HG02588 (cell line): ENCODE measurements around the gene TTBK1.
A peak's percentile ranks its signal among the peaks of the same experiment; 100 is the strongest.

ENCODE experiments used
- ATAC-seq: cut with Tn5 transposase; IDR thresholded peaks from one replicate; pipeline ENCODE4 v1.9.1; 2021; ENCODE audit warnings: mild to moderate bottlenecking, moderate library complexity; ENCODE audit not compliant: unreplicated experiment

Gene TTBK1

DNA sequence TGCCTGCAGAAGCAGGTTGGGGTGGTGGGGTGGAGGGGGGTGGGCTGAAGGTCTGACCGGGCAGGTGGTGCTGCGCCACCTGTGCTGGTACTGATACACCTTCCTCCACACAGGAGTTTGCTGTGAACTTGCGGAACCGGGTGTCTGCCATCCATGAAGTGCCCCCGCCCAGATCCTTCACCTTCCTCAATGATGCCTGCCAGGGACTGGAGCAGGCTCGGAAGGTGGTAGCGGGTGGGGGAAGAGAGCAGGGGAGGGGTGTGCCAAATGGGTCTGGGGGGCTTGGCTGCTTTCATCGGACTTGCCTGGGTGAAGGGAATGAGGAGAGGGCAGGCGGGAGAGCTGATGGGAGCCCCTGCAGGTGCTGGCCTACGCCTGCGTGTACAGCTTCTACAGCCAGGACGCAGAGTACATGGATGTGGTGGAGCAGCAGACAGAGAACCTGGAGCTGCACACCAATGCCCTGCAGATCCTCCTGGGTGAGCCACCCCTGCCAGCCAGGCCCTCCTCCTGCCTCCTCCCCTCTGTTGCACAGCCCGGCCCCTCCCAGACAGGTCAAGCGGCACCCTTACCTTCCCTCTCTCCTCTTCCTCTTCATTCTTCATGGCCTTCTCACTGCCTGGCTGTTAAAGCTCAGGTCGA, 20.7 kb upstream of the TTBK1 start:
- no peak for ATAC-seq

DNA sequence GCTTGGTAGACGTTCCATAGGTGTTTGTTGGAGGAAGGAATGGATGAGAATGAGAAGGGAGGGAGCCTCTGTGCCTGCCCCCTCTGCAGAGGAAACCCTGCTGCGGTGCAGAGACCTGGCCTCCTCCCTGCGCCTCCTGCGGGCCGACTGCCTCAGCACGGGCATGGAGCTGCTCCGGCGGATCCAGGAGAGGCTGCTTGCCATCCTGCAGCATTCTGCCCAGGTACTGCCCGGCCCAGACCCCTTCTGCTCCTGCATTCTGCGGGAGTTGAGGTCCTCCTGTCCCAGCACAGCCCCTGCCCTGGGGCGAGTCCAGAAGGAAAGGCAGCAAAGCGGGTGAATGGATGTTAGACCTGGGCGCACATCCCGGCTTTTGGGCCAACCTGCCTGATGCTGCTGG, 20.1 kb upstream of the TTBK1 start:
- no peak for ATAC-seq

DNA sequence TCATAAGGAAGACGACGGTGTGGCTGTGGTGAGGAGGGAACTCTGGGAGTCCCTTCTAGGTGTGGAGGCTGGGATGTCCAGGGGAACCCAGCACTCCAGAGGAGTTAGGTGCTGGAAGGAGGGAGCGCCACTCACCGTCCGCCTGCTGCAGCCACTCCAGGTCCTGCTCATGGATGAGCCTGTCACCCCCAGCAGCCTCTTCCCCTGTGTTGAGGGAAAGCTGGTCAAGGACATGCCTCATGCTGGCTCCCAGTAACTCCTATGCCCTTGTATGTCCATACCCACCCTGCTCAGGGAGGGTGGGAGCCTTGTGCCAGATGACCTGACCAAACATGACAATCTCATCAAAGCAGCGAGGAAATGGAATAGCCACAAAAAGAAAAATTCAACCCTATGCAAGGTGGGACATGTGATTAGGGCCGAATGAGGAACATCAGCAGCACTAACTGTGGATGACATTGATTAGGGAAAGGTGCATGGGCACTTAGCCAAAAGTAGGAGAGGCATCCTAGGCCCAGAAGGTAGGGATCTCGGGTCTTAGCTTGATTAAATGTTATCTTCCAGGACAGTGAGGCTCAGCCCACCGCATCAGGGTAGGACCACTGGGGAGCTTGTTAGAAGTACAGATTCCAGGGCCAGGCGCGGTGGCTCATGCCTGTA, 17.0 kb upstream of the TTBK1 start:
- ATAC-seq = no peak

DNA sequence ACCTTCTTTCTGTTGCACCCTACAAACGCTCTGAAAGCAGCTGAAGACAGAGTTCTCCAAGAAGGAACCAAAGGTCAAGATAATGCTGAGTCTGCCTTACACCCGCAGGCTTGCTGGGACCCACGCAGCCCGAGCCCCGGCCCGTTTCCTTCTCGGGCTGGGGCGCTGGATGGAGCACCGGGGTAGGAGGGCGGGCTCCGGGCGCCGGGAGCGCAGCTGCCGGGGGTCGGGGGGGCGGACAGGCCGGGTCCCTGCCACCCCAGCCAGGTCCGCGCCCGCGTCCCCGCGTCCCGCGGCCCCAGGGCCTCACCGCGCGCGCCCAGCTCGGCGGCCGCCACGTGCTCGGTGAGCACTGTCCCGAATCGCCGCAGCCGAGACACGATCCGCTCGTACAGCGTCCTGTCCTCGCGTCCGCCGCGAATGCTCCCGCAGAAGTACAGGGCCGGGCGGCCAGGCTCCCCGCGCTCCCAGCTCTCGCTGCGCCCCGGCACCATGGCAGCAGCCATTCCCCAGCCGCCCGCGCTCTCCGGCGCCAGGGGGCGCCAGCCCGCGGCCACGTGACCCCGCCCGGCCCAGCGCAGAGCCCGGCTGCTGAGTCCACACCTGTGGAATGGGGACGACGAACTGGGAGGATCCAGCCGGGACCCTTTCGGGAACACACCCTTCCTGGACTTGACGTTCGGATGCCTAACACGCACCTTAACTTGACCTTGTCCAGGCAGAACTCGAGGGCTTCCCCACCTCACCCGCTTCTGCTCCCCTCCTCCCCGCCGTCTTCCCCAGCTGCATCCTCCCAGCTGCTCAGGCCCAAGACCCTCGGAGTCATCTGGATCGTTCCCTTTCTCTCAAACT, 14.1 kb upstream of the TTBK1 start, which contains the start of gene DNPH1:
Gene DNPH1 (minus strand): TSS at position 531 of the 852 bp plus-strand sequence. CDS start 25 bp downstream, at position 506.
- ATAC-seq = peak; percentile 71

DNA sequence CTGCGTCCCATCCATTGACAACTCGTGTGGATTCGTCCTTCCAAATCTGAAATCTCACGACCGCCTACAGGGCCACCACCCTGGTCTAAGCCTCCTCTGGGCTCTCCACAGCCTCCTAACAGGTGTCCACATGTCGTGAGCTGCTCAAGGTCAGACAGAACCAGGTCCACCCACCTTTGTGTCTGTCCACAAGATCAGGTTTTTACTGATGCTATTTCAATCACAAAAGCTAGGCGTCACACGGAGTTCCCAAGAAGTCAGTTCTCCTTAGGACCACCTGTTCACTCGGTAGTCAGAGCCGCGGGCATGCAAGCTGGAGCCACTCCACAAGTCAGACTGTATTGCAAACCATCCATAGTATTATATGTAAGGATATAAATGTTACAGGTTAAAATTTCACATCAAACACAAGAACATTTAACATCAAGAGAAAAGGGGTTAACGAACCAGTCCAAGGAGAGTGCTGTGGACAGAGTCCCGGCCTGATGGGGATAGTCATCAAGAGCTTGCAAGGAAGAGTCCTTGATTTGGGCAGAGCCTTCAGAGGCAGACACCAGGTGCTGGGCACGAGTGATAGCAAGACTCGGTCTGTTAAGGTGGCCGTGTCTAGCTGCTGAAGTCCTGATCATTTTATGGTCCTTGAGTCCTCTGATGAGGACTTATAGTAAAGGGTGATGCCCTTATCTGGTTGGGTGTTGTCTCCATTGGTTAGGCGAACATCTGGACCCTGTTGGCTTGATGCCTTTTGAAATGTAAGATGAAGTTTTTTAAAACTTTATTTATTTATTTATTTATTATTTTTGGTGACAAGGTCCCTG, 13.3 kb upstream of the TTBK1 start:
- no peak for ATAC-seq

DNA sequence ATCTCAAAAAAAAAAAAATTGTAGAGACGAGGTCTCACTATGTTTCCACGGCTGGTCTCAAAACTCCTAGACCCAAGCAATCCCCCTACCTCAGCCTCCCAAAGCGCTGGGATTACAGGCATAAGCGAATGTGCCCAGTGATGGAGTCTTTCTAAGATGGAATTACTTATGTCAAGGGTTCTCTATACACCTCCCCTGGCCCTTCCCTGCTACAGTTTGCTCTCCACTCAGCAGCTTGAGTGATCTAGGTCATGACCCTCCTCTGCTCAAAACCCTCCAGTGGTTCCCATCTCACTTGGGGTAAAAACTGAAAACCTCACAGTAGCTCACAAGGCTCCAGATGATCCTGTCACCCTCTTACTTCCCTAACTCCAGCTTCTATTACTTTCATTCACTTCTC, 12.2 kb upstream of the TTBK1 start:
- ATAC-seq = no peak

DNA sequence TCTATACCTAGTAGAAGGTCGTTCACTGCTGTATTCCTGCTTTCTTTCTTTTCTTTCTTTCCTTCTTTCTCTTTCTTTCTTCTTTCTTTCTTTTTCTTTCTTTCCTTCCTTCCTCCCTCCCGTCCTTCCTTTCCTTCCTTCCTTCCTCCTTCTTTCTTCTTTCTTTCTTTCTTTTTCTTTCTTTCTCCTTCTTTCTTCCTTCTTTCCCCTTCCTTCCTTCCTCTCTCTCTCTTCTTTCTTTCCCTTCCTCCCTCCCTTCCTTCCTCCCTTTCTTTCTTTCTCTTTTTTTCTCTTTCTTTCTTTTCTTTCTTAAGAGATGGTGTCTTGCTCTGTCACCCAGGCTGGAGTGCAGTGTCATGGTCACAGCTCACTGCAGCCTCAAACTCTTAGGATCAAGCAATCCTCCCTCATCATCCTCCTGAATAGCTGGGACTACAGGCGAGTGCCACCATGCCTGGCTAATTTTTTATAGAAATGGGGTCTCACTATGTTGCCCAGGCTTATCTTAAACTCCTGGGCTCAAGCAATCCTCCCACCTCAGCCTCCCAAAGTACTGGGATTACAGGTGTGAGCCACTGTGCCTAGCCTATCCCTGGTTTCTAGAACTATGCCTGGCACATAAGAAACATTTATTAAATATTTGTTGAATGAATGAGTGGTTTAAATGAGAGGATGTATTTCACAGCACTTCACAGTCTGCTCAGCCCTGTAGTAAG, 11.4 kb upstream of the TTBK1 start:
- ATAC-seq = no peak

DNA sequence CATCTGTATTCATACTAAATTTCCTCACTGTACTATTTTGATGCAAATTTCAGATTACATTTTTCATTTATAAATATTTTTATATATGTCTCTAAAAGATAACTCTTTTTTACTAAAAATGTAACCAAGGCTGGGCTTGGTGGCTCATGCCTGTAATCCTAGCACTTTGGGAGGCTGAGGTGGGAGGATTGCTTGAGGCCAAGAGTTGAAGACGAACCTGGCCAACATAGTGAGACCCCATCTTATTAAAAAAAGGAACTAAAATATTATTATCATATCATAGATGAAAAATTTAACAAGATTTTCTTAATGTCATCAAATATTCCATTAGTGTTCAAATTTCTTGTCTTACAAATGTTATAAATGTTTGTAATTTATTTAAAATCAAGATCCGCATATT, 7.4 kb upstream of the TTBK1 start:
- no peak for ATAC-seq

DNA sequence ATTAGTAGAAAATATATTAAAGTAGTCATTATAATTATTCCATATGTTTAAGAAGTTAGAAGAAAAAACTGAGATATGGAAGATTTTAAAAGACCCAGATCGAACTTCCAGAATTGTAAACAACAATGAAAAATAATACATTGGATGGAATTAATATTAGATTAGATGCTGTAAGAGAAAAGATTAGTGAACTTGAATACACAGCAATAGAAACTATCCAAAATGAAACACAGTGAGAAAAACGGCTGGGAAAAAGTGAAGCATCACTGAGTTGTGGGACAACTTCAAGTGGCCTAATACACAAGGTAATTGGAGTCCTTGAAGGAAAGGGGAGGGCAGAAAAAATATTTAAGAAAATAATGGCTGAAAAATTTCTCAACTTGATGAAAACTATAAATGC, 4.2 kb upstream of the TTBK1 start:
- ATAC-seq = no peak

DNA sequence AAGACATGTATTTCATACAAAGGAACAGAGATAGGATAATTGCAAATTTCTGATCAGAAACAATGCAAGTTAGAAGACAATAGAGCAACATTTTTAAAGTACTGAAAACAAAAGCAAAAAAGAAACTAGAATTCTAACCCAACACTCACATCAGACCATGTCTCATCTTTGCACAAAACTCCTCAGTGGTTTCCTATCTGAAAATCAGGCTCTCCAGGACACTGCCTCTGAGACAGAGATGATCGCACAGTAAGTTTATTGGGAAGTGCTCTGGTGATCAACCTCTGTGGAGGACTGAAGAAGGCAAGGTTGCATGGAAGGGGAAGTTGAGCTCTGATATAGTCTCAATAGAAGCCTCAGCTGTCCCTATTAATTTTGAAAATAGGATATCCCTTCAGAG, 2.3 kb upstream of the TTBK1 start:
- no peak for ATAC-seq

DNA sequence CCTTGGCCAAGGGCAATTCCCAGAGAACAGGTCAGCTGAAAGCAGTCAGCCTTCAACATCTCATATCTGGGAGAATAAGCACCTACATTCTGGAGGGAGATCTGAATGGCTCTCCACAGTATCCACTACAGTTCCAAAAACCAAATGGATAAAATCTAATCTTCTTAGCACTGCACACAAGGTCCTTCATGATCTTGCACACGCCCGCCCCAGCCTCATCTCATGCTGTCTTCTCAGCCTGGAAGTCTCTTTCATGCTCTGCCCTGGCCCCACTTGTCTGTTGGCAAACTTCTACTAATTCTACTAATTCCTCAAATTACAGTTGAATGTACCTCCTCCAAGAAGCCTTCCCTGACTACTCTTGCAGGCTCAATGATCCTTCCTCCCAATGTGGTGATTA, 1.8 kb upstream of the TTBK1 start:
- ATAC-seq = no peak

DNA sequence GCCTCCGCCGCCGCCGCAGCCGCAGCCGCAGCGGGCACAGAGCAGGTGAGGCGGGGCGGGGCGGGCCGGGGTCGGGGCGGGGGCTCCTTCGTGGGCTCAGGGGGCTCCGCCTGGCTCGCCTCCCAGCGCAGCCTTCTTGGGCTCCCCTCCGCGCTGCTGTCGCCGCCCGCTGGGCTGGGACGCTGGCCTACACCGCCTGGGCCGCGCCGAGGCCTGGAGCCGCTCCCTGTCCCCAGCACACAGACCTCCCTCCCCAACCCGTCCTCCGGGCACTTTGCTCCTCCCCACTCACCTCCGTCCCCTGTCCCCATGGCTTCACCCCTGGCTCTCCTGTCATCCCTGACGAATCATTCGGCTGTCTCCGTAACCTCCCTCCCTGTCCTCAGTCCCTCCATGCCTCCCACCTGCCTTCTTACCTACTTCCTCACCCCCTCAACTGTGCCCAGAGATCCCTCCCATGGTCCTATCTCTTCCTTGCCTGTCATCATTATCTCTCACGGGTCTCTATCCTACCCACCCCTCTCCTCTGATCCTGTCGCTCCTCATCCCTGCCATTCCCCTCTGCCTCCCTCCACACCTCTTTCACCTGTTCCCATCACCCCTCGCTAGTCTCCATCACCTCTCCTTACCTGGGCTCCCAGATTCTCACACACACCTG, 512 bp downstream of the TTBK1 start:
- no peak for ATAC-seq

DNA sequence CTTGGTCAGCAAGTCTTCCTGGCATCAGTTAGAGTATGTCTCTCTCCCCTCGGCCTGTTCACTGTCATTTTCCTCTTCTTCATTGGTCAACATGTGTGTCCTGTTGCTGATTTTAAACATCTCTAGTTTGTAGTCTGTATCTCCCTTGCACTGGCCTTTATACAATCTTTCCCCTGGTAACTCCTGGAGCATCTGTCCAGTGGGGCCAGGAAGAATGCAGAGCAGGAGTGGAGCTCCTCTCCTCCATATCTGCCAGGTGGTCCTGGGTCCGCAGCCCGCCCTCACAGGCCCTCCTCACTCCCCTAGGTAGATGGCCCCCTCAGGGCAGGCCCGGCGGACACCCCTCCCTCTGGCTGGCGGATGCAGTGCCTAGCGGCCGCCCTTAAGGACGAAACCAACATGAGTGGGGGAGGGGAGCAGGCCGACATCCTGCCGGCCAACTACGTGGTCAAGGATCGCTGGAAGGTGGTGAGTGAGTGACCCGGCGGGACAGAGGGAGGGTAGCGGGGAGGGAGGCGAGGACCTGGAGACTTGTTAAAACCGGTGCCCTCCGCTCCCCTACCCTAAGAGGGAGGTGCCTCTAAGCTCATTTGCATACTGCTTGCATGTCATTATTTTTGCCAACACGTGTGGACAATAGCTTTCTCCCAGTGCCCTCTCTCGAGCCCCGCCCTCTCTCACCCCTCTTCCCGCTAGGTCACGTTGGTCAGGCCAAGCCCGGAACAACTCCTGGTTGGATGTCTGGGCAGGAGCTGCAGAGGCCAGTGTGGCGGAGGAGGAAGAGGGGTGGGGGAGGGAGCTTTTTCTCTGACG, 3.2 kb downstream of the TTBK1 start:
- peak; percentile 33 for ATAC-seq

DNA sequence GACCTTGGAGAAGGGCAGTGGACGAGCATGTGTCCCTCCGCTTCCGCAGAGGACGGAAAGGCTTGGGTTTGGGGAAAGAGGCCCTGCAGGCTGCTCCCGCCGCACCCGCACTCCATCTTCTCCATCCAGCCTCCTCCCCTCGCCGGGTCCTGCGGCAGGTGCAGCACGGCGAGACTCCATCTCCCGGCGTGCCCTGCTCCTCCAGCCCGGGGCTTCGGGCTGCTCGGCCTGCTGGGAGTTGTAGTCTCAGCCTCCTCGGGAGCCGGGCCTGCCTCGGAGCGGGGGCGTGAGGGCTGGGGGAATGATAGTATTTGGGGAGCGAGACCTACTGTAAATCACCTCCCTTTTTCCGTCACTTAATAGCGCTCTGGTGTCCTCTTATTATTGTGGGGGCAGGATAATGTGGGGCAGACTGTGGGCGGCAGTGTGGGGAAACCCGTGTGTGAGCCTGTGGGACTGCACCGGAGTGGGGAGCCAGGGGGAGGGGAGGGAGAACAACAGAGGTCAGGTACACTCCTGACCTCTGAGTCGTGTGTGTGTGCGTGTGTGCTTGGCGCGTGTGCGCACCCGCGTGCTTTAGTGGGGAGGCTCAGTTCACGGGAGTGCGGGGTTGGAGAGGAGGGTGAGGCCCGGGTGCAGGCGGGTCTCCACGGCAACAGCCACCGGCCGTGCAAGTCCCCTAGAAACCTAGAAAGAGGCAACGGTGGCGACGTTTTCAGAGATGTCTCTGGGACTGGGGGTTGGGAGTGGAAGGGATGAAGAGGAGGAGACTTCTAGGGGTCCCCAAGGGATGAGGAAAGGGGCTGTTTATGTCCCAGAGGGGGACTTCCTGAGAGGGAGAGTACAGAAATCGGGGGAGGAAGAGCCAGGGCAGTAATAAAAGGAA, 4.1 kb downstream of the TTBK1 start:
- peak; percentile 88 for ATAC-seq

DNA sequence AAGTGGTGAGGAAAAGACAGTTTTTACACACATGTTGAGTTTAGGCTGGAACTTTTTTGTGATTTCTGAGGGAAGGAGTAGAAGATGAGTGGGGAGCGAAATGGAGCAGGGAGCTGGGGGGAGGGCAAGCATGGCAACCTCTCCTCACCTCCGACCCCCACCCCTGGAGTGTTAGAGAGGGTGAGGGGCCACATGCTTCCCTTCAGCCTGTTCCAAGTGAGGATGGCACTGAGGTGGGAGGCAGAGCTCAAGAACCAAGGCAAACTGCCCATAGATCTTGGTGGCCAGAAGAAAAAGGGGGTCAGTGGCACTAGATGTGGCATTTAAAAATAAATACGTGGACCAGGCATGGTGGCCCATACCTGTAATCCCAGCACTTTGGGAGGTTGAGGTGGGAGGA, 4.8 kb downstream of the TTBK1 start:
- no peak for ATAC-seq

DNA sequence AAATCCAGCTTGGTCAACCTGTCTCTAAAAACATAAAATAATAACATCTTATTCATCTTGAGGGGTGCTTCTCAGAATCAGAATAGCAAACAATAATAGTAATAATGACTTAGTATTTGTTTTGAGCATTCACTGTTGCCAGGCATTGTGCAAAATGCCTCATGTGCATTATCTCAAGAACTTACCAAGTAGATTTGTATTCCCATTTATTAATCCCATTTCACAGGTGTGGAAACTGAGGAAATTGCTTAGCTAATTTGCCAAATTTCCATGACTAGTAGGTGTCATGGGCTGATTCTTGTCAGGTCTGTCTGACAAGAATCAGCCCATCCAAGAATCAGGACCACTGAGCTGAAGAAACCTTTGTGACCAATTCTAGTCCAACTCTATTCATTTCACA, 5.5 kb downstream of the TTBK1 start:
- no peak for ATAC-seq

DNA sequence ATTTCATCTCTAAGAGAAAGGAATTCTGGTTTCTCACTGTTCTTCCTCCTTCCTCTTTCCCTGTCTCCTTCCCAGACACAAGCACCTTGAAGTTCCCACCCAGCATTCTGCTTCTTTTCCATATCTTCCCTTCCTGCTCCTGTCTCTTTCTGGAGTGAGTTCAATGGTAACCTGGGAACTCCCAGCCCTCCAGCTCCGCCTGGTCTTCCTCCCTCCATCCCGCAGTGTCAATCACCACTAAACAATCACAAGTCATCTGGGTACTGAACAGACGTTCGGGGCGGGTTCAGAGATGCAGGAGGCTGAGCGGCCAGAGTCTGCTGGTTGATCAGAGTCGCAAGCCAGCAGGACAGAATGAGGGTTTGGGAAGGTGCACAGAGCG, 7.7 kb downstream of the TTBK1 start:
- ATAC-seq = no peak

DNA sequence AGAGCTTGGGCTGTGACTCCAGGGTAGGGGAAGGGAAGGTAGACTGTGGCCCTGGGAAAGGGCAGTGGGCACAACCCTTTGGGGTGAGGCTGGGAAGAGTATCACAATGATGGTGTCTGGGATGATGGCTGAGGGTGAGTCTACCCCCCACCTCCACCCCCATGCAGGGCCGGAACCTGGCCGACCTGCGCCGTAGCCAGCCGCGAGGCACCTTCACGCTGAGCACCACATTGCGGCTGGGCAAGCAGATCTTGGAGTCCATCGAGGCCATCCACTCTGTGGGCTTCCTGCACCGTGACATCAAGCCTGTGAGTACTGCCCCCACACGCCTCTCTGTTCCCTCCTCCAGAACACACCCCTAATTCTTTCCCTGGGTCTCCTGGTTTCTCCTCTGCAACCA, 10.1 kb downstream of the TTBK1 start:
- no peak for ATAC-seq
